Measurements from ENCODE around the gene REEP6. TPM values are rescaled to one million over a fixed set of nuclear protein-coding genes. Genes with fewer than 3 reads are reported as not detected.

REEP6 gene
- total and polyA plus RNA-seq, 2 of the 8 experiments (the other 6 are each of a cell fraction or from before 2014, with no cell fraction given): 12.6 to 20.7 TPM

GRCh38 chr19:1488282-1488601, 2.7 kb upstream of the REEP6 start:
- no peak overlapping the region for H4K8ac ChIP-seq (ENCODE audit: extremely low read depth, insufficient read depth, low read length)
- H2BK120ac ChIP-seq (replicated peaks; ENCODE audit: low read depth, low read length): no peak overlapping the region
- POLR2A ChIA-PET (ENCODE audit: partially characterized antibody): interaction anchor here (0.9 to 1.0 kb wide), 2 partner anchors 13 to 17 kb away, joined by 3 read pairs; no protein-coding TSS in a partner anchor
- CTCF ChIA-PET (ENCODE audit: partially characterized antibody): no interaction called here
- DNase-seq (ENCODE audit: low read depth in 1 of 2, low spot score in 2 of 2) (no peak), FAIRE-seq (no peak)
- H4K20me1 ChIP-seq (replicated peaks in 1 of 2; ENCODE audit: control insufficient read depth in 1 of 2, insufficient read depth in 2 of 2, low read length in 2 of 2): no peaks in the 10 kb centered on the region
- H3K4me1 ChIP-seq (replicated peaks in 1 of 4; ENCODE audit: control insufficient read depth in 3 of 4, insufficient read depth in 4 of 4, low read length in 3 of 4): peaks cover 0 to 5% (median 2%) of the 10 kb centered on the region in 4 experiments; a peak in 4 of 7 replicates
- H3K14ac ChIP-seq (ENCODE audit: insufficient read length): no peak overlapping the region
- H3K4ac ChIP-seq (replicated peaks; ENCODE audit: insufficient read length, low read depth, low read length): no peak overlapping the region
- no peak overlapping the region for H2BK20ac ChIP-seq (ENCODE audit: low read length)
- no peak overlapping the region for H2BK5ac ChIP-seq (ENCODE audit: low read depth, low read length)
- no peak overlapping the region for H2AK5ac ChIP-seq (ENCODE audit: low read depth, low read length)
- H3K4me3 ChIP-seq (ENCODE audit: extremely low read depth in 1 of 4, insufficient read depth in 2 of 4, low read depth in 3 of 4, low read length in 4 of 4): no peak overlapping the region
- 90% methylated on average over 6 of the region's 11 CpGs; no CpG with 5 or more reads in 1 of the 2 experiments for WGBS, 2 experiments (ENCODE audit: extremely low coverage in 1 of 2, insufficient coverage in 1 of 2, insufficient read length in 1 of 2, insufficient replicate concordance in 2 of 2, low coverage in 1 of 2, low lambda C conversion rate in 2 of 2, missing lambda C conversion rate in 1 of 2)
- H2BK12ac ChIP-seq (ENCODE audit: low read depth, low read length): peak overlapping the region; percentile 60; the same call in 1 of the 2 replicates
- H2AFZ ChIP-seq (ENCODE audit: low read length): no peak overlapping the region
- no peak overlapping the region for H3K18ac ChIP-seq (ENCODE audit: extremely low read depth, low read length)
- no peaks in the 10 kb centered on the region for H3K79me1 ChIP-seq (ENCODE audit: low read depth, low read length)
- no peaks in the 10 kb centered on the region for H3K36me3 ChIP-seq (ENCODE audit: control insufficient read depth in 2 of 4, insufficient read depth in 4 of 4, low read length in 3 of 4)
- H2BK15ac ChIP-seq (ENCODE audit: low read length): no peak overlapping the region
- no peak overlapping the region for H3K27ac ChIP-seq (ENCODE audit: low read depth, low read length)
- no peak overlapping the region for H4K91ac ChIP-seq (replicated peaks; ENCODE audit: insufficient read length, low read length)
- H3K23me2 ChIP-seq (ENCODE audit: low read depth, low read length): peaks cover 5% of the 10 kb centered on the region; the same call in 1 of the 2 replicates
- no peak overlapping the region for H3K9ac ChIP-seq (replicated peaks in 1 of 4; ENCODE audit: extremely low read depth in 1 of 4, low read depth in 3 of 4, low read length in 3 of 4)
- H4K5ac ChIP-seq (ENCODE audit: insufficient read length, low read depth, low read length): no peak overlapping the region
- H3K9me3 ChIP-seq (ENCODE audit: insufficient read depth in 2 of 2, low read depth in 1 of 2, low read length in 1 of 2): no peaks in the 10 kb centered on the region
- H3K56ac ChIP-seq (replicated peaks; ENCODE audit: insufficient read length, low read depth, low read length): no peak overlapping the region
- no peaks in the 10 kb centered on the region for H3K79me2 ChIP-seq (ENCODE audit: control insufficient read depth in 1 of 2, insufficient read depth in 2 of 2, low read length in 2 of 2)
- no peak overlapping the region for H3K4me2 ChIP-seq (ENCODE audit: insufficient read depth in 1 of 2, low read depth in 2 of 2, low read length in 2 of 2)
- peaks cover 3 to 17% (median 9%) of the 10 kb centered on the region in 4 experiments; a peak in 6 of 7 replicates for H3K27me3 ChIP-seq (replicated peaks in 1 of 4; ENCODE audit: control insufficient read depth in 3 of 4, extremely low read depth in 1 of 4, insufficient read depth in 3 of 4, low read length in 3 of 4)
- no peak overlapping the region for H3K23ac ChIP-seq (ENCODE audit: insufficient read length)
- TF ChIP-seq SUZ12 (IDR thresholded peaks at IDR 0.05; ENCODE audit: low read length) (no peak), KDM4A (IDR thresholded peaks at IDR 0.05; ENCODE audit: low read depth, low read length, severe bottlenecking) (no peak), RBBP5 (IDR thresholded peaks at IDR 0.05; ENCODE audit: borderline replicate concordance, low read depth, low read length) (no peak), SIX5 (IDR thresholded peaks at IDR 0.05; ENCODE audit: low read depth, low read length) (no peak), KDM5A (IDR thresholded peaks at IDR 0.05; ENCODE audit: low read length) (no peak), TCF12 (IDR thresholded peaks at IDR 0.05; ENCODE audit: low read depth, low read length) (no peak), EP300 (IDR thresholded peaks at IDR 0.05; ENCODE audit: borderline replicate concordance in 1 of 2, low read depth in 2 of 2, low read length in 2 of 2) (no peak), NRF1 (IDR thresholded peaks at IDR 0.05; ENCODE audit: low read depth, low read length) (no peak), SIRT6 (IDR thresholded peaks at IDR 0.05; ENCODE audit: low read length) (no peak), CREB1 (IDR thresholded peaks at IDR 0.05) (no peak), CTBP2 (IDR thresholded peaks at IDR 0.05; ENCODE audit: borderline replicate concordance, insufficient read depth, insufficient read length, low read length) (no peak), POLR2A (IDR thresholded peaks at IDR 0.05; ENCODE audit: control extremely low read depth in 1 of 2, low read depth in 2 of 2, low read length in 2 of 2) (no peak), SRF (IDR thresholded peaks at IDR 0.05; ENCODE audit: low read depth, low read length) (no peak), HDAC2 (IDR thresholded peaks at IDR 0.05; ENCODE audit: borderline replicate concordance in 1 of 2, low read depth in 2 of 2, low read length in 2 of 2) (no peak), CBX8 (IDR thresholded peaks at IDR 0.05; ENCODE audit: borderline replicate concordance, low read depth, low read length) (no peak)

All from H1 (cell line).